Central memory CD8-positive, alpha-beta T cell (primary cell): Measurements from ENCODE around the gene GLTP.
A peak's percentile ranks its signal among the peaks of the same experiment; 100 is the strongest.

Experiments used
- ATAC-seq: fragments of 150-1000 bp; cut with Tn5 transposase; replicated peaks from 2 replicates; pipeline ENCODE4 v1.10.0; 2022; ENCODE audit warnings: mild to moderate bottlenecking, moderate FRiP score, moderate number of reproducible peaks; ENCODE audit not compliant: poor library complexity, severe bottlenecking; ENCODE audit errors: extremely low read depth
- DNase-seq, 2 donors: peaks; one replicate each; pipeline ENCODE4 v3.0.0; 2021; ENCODE audit warnings: low spot score in 2 of 2
- H3K27ac Mint-ChIP-seq: one replicate; pipeline ENCODE4 v1.8.0; 2022; ENCODE audit warnings: low read depth, mild to moderate bottlenecking, moderate library complexity, mixed read lengths
- H3K27me3 Mint-ChIP-seq: one replicate; pipeline ENCODE4 v1.8.0; 2022; ENCODE audit warnings: mixed read lengths
- H3K36me3 Mint-ChIP-seq: one replicate; pipeline ENCODE4 v1.8.0; 2022; ENCODE audit warnings: mild to moderate bottlenecking, moderate library complexity, mixed read lengths; ENCODE audit not compliant: insufficient read depth
- H3K4me1 Mint-ChIP-seq: one replicate; pipeline ENCODE4 v1.8.0; 2022; ENCODE audit warnings: mixed read lengths
- H3K4me3 Mint-ChIP-seq: one replicate; pipeline ENCODE4 v1.8.0; 2022; ENCODE audit warnings: mild to moderate bottlenecking, moderate library complexity, mixed read lengths
- H3K9me3 Mint-ChIP-seq: one replicate; pipeline ENCODE4 v1.8.0; 2022; ENCODE audit warnings: mixed read lengths

Gene GLTP

GRCh38 chr12:109919456-109919855 lies 39.1 kb upstream of the GLTP start:
- Mint-ChIP-seq H3K27me3 (no peaks in the 10 kb centered on the region), H3K9me3 (no peaks in the 10 kb centered on the region), H3K4me1 (no peaks in the 10 kb centered on the region), H3K27ac (peak overlapping the region; percentile 58), H3K4me3 (no peak overlapping the region), H3K36me3 (peaks cover 49% of the 10 kb centered on the region)
- DNase-seq (no peak), ATAC-seq (no peak)

- Mint-ChIP-seq H3K4me1 (no peaks in the 10 kb centered on the region), H3K36me3 (peaks cover 63% of the 10 kb centered on the region), H3K4me3 (no peak overlapping the region), H3K27ac (no peak overlapping the region), H3K27me3 (no peaks in the 10 kb centered on the region), H3K9me3 (no peaks in the 10 kb centered on the region)
- DNase-seq (no peak), ATAC-seq (no peak)
These were observed 35.7 kb upstream of the GLTP start for GRCh38 chr12:109916045-109916444.

- Mint-ChIP-seq H3K4me1 (no peaks in the 10 kb centered on the region), H3K27ac (no peak overlapping the region), H3K4me3 (no peak overlapping the region), H3K27me3 (no peaks in the 10 kb centered on the region), H3K36me3 (peaks cover 60% of the 10 kb centered on the region), H3K9me3 (no peaks in the 10 kb centered on the region)
- no peak for DNase-seq
- ATAC-seq: no peak
These were observed 35.1 kb upstream of the GLTP start for GRCh38 chr12:109915171-109916040.

GRCh38 chr12:109914461-109914860 lies 34.1 kb upstream of the GLTP start:
- peaks cover 58% of the 10 kb centered on the region for H3K36me3 Mint-ChIP-seq
- ATAC-seq (no peak), DNase-seq (no peak)
- no peaks in the 10 kb centered on the region for H3K9me3 Mint-ChIP-seq
- H3K4me3 Mint-ChIP-seq: no peak overlapping the region
- H3K27ac Mint-ChIP-seq: no peak overlapping the region
- no peaks in the 10 kb centered on the region for H3K4me1 Mint-ChIP-seq
- H3K27me3 Mint-ChIP-seq: no peaks in the 10 kb centered on the region

- no peaks in the 10 kb centered on the region for H3K27me3 Mint-ChIP-seq
- peaks cover 59% of the 10 kb centered on the region for H3K36me3 Mint-ChIP-seq
- H3K9me3 Mint-ChIP-seq: no peaks in the 10 kb centered on the region
- peaks cover 5% of the 10 kb centered on the region for H3K4me1 Mint-ChIP-seq
- no peak overlapping the region for H3K4me3 Mint-ChIP-seq
- no peak overlapping the region for H3K27ac Mint-ChIP-seq
- no peak for ATAC-seq
- no peak for DNase-seq
These were observed 32.5 kb upstream of the GLTP start for GRCh38 chr12:109912855-109913321.

- ATAC-seq (no peak), DNase-seq (no peak)
- H3K9me3 Mint-ChIP-seq: no peaks in the 10 kb centered on the region
- H3K4me1 Mint-ChIP-seq: peaks cover 5% of the 10 kb centered on the region
- no peaks in the 10 kb centered on the region for H3K27me3 Mint-ChIP-seq
- H3K27ac Mint-ChIP-seq: no peak overlapping the region
- H3K4me3 Mint-ChIP-seq: no peak overlapping the region
- H3K36me3 Mint-ChIP-seq: peaks cover 57% of the 10 kb centered on the region
These were observed 30.6 kb upstream of the GLTP start for GRCh38 chr12:109910969-109911348.

- no peak overlapping the region for H3K4me3 Mint-ChIP-seq
- peaks cover 57% of the 10 kb centered on the region for H3K36me3 Mint-ChIP-seq
- H3K4me1 Mint-ChIP-seq: peaks cover 5% of the 10 kb centered on the region
- no peaks in the 10 kb centered on the region for H3K27me3 Mint-ChIP-seq
- no peaks in the 10 kb centered on the region for H3K9me3 Mint-ChIP-seq
- ATAC-seq (no peak), DNase-seq (no peak)
- no peak overlapping the region for H3K27ac Mint-ChIP-seq
These were observed 30.1 kb upstream of the GLTP start for GRCh38 chr12:109910254-109910968.

- Mint-ChIP-seq H3K4me1 (peaks cover 33% of the 10 kb centered on the region), H3K4me3 (no peak overlapping the region), H3K27ac (no peak overlapping the region), H3K27me3 (no peaks in the 10 kb centered on the region), H3K36me3 (peaks cover 53% of the 10 kb centered on the region), H3K9me3 (no peaks in the 10 kb centered on the region)
- DNase-seq (no peak), ATAC-seq (no peak)
These were observed 25.0 kb upstream of the GLTP start for GRCh38 chr12:109905301-109905700.

- Mint-ChIP-seq H3K4me3 (no peak overlapping the region), H3K36me3 (peaks cover 44% of the 10 kb centered on the region)
- ATAC-seq: no peak
These were observed 22.6 kb upstream of the GLTP start for GRCh38 chr12:109902891-109903418.

GRCh38 chr12:109900752-109901580 lies 20.6 kb upstream of the GLTP start:
- DNase-seq (no peak), ATAC-seq (peak; percentile 5)
- Mint-ChIP-seq H3K4me3 (peak overlapping the region; percentile 95), H3K4me1 (peaks cover 34% of the 10 kb centered on the region), H3K9me3 (no peaks in the 10 kb centered on the region), H3K27me3 (no peaks in the 10 kb centered on the region), H3K27ac (peak overlapping the region; percentile 92), H3K36me3 (peaks cover 30% of the 10 kb centered on the region)

More at GRCh38 chr12:109902891-109903418, 22.6 kb upstream of the GLTP start:
- Mint-ChIP-seq H3K9me3 (no peaks in the 10 kb centered on the region), H3K27me3 (no peaks in the 10 kb centered on the region), H3K27ac (no peak overlapping the region), H3K4me1 (peaks cover 34% of the 10 kb centered on the region)
- DNase-seq: no peak

GRCh38 chr12:109899783-109900751 lies 19.7 kb upstream of the GLTP start, which contains the start of gene TCHP:
Gene TCHP, plus strand, starts transcription at chr12:109900274. Its CDS starts 2,753 bp downstream, at chr12:109903027.
- H3K9me3 Mint-ChIP-seq: no peaks in the 10 kb centered on the region
- H3K27ac Mint-ChIP-seq: peak within 1 kb of the TSS; percentile 92

More at GRCh38 chr12:109899783-109900751, 19.7 kb upstream of the GLTP start, which contains the start of gene TCHP:
- Mint-ChIP-seq H3K27me3 (no peaks in the 10 kb centered on the region), H3K36me3 (peaks cover 24% of the 10 kb centered on the region), H3K4me3 (peak within 1 kb of the TSS; percentile 95), H3K4me1 (peaks cover 32% of the 10 kb centered on the region)
- ATAC-seq (peak; percentile 85), DNase-seq (peak; percentile 48)
